PFSK-1 (cell line): Measurements from ENCODE around the gene PHLPP2.

Experiments
- FOXP2 ChIP-seq: optimal IDR thresholded peaks from 2 replicates; pipeline ENCODE3; 2011; ENCODE audit warnings: borderline replicate concordance, control low read depth, inconsistent platforms; ENCODE audit not compliant: insufficient read depth; ENCODE audit errors: extremely low read length, extremely low read depth
- POLR2AphosphoS5 ChIP-seq: IDR thresholded peaks from 2 replicates; pipeline ENCODE4 v1.6.1; 2012; ENCODE audit warnings: low read depth, mild to moderate bottlenecking, control low read depth, low read length, moderate library complexity
- REST ChIP-seq, 2 experiments: IDR thresholded peaks; 2 replicates each; pipeline versions ENCODE4 v1.6.1 to v1.8.0; 2011 to 2012; ENCODE audit warnings: low read depth in 2 of 2, low read length in 2 of 2, control low read depth in 1 of 2, inconsistent platforms in 1 of 2, mild to moderate bottlenecking in 1 of 2, moderate library complexity in 1 of 2; ENCODE audit not compliant: insufficient read depth in 1 of 2
- SIN3A ChIP-seq: IDR thresholded peaks from 2 replicates; pipeline ENCODE4 v1.6.1; 2012; ENCODE audit warnings: mild to moderate bottlenecking, low read length, moderate library complexity, borderline replicate concordance; ENCODE audit not compliant: insufficient read depth
- TAF1 ChIP-seq: IDR thresholded peaks from 2 replicates; pipeline ENCODE4 v1.6.1; 2012; ENCODE audit warnings: low read length, control low read depth, borderline replicate concordance; ENCODE audit not compliant: insufficient read depth

The PHLPP2 gene

DNA sequence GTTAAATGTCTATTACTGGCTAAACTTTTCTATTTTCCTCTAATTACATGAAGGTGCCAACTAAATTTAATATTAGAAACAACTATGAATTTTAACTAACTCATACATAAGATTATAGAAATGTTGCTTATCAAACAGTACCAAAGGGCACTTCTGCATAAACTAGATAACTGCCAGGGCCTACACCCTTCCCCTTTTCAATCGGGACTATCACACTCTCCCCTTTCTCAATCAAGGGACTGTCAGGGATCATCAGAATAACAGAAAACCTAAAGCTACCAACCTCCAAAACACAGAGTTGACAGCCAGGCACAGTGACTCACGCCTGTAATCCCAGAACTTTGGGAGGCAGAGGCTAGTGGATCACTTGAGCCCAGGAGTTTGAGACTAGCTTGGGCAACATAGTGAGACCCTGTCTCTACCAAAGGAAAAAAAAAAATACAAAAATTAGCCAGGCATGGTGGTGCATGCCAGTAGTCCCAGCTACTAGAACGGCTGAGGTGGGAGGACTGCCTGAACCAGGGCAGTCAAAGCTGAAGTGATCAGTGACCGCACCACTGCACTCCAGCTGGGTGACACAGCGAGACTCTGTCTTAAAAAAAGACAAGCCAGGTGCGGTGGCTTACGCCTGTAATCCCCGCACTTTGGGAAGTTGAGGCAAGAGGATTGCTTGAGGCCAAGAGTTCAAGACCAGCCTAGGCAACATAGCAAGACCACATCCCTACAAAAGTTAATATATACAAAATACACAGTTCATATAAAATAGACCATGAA, 3.2 kb upstream of the PHLPP2 start:
- TF ChIP-seq TAF1: no peak
- TF ChIP-seq SIN3A: no peak
- no peak for TF ChIP-seq POLR2AphosphoS5
- no peak for TF ChIP-seq REST (IDR thresholded peaks at IDR 0.05; ENCODE audit: insufficient read depth in 1 of 2, low read depth in 2 of 2, low read length in 2 of 2)
- no peak for TF ChIP-seq FOXP2

GRCh38 chr16:71726476-71727315, 2.2 kb upstream of the PHLPP2 start:
- TF ChIP-seq FOXP2: no peak
- no peak for TF ChIP-seq REST (IDR thresholded peaks at IDR 0.05; ENCODE audit: insufficient read depth in 1 of 2, low read depth in 2 of 2, low read length in 2 of 2)
- no peak for TF ChIP-seq POLR2AphosphoS5
- no peak for TF ChIP-seq TAF1
- no peak for TF ChIP-seq SIN3A

- TF ChIP-seq SIN3A (no peak), TAF1 (no peak), REST (IDR thresholded peaks at IDR 0.05; ENCODE audit: insufficient read depth in 1 of 2, low read depth in 2 of 2, low read length in 2 of 2) (no peak), POLR2AphosphoS5 (no peak), FOXP2 (no peak)
These were observed 773 bp downstream of the PHLPP2 start for GRCh38 chr16:71723537-71724319.

DNA sequence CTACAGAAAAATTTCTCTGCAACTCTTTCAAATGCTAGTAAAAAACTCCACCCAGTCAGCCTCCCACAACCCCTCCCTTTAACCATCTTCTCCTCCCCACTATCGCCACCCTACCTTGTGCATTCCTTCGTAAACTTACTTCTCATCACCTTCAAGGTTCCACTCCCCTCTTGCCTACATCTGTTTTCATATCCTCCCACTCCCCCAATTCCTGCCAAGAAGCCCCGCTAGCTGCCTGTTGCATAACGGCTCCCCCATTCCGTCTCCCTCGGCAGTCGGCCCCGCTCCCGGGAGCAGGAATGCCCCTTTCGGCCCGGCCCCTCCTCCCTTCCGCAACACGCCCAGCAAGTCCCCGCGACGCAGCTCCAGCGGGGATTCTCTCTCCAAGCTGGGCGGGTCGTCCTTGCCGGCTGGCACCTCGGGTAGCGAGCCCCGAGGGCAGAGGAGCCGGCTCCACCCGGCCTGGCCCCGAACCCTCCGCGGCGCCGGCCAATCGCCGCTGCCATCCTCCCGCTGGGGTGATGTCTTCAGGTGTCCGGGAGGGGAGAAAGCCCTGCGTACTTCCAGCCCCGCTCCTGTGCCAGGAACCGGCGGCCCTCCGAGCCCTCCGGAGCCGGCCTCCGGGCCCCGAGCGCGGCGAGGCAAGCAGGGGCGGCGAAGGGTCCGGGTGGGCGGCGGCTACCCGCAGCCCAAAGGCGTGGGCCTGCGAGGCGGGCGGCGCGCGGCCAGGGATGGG, 1.5 kb downstream of the PHLPP2 start:
- TF ChIP-seq TAF1: no peak
- TF ChIP-seq POLR2AphosphoS5: no peak
- no peak for TF ChIP-seq FOXP2
- TF ChIP-seq REST (IDR thresholded peaks at IDR 0.05; ENCODE audit: insufficient read depth in 1 of 2, low read depth in 2 of 2, low read length in 2 of 2): no peak
- TF ChIP-seq SIN3A: no peak
